Neural progenitor cell (in vitro differentiated cells): ENCODE data around the gene LBHD1.

Experiments used
- CTCF ChIP-seq: fragments of 200-600 bp; sonication (generic); IDR thresholded peaks from 2 replicates; pipeline ENCODE4 v1.5.1; 2017; ENCODE audit warnings: antibody characterized with exemption, mild to moderate bottlenecking
- EZH2 ChIP-seq: fragments of 200-600 bp; sonication (generic); IDR thresholded peaks from 2 replicates; pipeline ENCODE4 v1.6.1; 2017; ENCODE audit warnings: antibody characterized with exemption, mild to moderate bottlenecking, moderate library complexity
- EZH2phosphoT487 ChIP-seq: fragments of 200-600 bp; sonication (generic); IDR thresholded peaks from 2 replicates; pipeline ENCODE4 v1.6.1; 2017; ENCODE audit warnings: antibody characterized with exemption

GRCh38 chr11:62709247-62710000 is 37.4 kb upstream of the LBHD1 start:
- no peak for TF ChIP-seq CTCF
- no peak for TF ChIP-seq EZH2
- no peak for TF ChIP-seq EZH2phosphoT487
